ENCODE measurements around the gene ANKS3.

Gene ANKS3

DNA sequence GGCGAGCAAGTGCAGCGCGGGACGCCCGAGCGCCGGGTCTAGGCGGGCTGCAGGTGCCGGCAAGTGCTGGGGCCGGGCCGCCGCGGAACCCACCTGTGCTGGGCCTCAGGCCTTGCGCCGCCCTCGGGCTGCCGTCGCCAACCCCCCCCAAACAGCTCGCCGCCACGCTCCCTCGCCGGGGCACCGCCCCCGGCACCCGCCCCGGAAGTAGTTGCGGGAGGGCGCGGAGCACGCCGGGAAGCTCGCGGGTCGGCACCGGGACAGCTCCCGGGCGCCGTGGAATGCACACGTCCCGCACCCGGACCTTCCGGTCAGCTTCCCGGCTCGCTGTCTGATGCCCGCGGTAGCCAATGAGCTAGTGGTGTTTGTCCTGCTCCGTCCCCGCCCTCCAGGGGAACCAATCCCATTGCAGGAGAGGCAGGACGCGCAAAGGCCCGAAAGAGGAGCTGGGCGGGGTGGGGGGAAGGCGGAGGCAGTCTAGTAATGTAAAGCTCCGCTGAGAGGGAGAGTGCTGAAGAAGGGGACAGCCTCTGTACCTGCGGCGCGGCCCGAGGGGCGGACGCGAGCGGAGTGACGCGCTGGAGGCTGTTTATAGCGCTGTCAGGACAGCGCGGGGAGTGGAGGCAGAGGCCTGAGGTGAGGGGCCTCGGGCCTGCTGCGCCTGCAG, at the start of gene ANKS3, which contains the start of gene DNAAF8:
Gene ANKS3, minus strand, starts transcription at position 209 of the 667 bp plus-strand sequence. CDS start 4,122 bp downstream, outside the sequence.
Gene DNAAF8, plus strand, starts transcription at position 475 of the 667 bp plus-strand sequence. CDS start 1,978 bp downstream, outside the sequence.
- DNase-seq = peak; percentile 85

GRCh38 chr16:4783251-4783950, 49.3 kb upstream of the ANKS3 start:
- no peak for DNase-seq

DNA sequence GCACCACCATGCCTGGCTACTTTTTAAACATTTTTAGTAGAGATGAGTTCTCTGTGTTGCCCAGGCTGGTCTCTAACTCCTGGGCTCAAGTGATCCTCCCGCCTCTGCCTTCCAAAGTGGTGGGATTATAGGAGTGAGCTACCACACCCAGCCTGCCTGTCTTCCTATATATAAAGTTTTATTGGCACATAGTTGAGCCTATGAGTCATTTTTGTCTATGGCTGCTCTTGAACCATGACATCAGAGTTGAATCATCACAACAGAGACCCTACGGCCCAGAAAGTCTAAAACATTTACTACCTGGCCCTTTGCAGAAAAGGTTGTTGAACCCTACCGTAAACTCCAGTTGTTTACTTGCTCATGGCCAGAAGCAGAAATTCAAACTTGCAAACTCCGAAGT, 46.2 kb upstream of the ANKS3 start:
- no peak for DNase-seq

DNA sequence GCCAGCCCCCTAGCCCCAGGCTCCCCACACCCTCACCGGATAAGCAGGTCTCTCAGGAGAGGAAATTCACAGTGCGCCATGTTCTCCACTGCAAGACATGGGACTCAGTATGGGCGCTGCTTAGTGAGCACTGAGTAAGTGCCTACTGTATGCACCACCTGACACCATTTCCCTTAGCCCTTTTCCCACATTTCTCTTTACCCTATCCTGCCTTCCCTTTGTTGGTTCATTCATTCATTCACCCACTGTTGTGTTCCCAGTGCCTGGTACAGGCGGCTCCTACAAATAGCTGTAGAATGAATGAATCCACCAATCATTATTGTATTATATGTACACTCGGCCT, 44.0 kb upstream of the ANKS3 start:
- no peak for DNase-seq

DNA sequence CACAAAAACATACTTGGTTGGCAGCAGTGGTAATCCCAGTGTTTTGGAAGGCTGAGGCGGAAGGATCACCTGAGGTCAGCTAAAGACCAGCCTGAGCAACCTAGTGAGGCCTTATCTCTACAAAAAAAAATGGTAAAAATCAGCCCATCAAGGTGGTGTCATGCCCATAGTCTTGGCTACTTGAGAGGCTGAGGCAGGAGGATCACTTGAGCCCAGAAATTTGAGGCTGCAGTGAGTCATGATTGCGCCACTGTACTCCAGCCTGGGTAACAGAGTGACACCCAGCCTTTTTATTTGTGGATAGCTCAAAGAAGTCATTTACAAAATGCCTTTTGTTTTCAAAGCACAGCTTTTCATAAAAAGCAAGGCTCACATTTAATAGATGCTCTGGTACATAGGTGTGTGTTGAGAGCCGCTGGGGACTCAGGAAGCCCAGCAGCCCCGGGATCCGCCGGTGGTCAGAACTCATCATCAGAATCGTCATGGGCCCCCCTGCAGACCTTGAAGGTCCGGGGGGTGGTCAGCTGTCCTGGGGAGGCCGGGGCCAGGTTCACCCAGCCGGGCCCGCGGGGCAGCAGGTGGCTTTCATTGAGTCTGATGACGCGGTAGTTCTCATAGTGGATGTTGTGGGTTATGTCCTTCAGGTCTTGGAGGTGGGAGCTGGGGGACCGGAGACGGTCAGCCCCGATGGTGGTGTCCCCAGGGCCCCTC, 43.4 kb upstream of the ANKS3 start:
- DNase-seq = no peak

- DNase-seq = no peak
Observed at GRCh38 chr16:4776141-4776705, 42.2 kb upstream of the ANKS3 start.

DNA sequence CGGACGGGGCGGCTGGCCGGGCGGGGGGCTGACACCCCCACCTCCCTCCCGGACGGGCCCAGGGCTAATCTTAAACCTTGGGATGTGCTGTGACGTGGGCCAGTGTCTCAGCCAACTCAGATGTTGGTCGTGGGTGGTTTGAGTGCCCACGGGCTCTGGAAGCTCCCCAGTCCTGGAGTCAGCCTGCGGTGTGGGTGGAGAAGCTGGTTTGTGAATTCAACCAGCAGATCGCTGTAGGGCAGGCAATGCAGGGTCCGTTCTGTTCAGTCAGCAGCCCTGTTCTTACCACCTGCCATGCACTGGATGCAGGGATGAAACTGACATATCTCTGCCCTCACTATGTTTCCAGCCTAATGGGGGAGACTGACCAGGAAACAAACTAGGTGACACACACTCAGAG, 40.9 kb upstream of the ANKS3 start:
- DNase-seq = no peak

- no peak for DNase-seq
Observed at GRCh38 chr16:4772351-4772750, 38.3 kb upstream of the ANKS3 start.

DNA sequence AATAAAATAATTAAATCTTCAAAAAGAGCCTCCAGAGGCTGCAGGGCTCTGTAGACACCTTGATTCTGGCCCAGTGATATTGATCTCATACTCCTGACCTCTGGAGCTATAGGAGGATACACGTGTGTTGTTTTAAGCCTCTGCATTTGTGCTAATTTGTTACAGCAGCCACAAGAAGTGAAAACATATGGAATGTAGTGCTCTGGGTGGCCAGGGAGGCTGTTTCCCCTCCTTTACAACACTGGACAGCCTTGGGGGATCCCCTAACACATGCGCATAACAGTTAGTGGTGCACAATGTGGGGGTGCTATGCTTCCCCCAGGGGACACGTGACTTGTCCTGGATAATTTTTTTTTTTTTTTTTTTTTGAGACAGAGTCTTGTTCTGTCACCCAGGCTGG, 37.6 kb upstream of the ANKS3 start:
- DNase-seq = no peak

DNA sequence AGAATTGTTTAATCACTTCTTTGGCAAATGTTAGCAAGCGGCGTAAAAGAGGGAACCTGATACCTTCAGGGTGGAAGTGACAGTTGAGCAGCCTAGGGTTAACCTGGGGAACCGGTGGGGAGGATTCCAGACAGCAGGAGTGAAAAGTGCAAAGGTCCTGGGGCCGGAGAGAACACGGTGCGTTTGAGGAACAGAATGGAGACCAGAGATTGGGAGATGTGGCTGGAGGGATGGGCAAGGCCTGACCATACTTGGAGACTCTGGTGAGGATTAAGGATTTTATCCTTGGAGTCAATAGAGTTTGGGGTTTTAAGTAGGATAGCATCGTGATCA, 35.2 kb upstream of the ANKS3 start:
- DNase-seq = no peak

DNA sequence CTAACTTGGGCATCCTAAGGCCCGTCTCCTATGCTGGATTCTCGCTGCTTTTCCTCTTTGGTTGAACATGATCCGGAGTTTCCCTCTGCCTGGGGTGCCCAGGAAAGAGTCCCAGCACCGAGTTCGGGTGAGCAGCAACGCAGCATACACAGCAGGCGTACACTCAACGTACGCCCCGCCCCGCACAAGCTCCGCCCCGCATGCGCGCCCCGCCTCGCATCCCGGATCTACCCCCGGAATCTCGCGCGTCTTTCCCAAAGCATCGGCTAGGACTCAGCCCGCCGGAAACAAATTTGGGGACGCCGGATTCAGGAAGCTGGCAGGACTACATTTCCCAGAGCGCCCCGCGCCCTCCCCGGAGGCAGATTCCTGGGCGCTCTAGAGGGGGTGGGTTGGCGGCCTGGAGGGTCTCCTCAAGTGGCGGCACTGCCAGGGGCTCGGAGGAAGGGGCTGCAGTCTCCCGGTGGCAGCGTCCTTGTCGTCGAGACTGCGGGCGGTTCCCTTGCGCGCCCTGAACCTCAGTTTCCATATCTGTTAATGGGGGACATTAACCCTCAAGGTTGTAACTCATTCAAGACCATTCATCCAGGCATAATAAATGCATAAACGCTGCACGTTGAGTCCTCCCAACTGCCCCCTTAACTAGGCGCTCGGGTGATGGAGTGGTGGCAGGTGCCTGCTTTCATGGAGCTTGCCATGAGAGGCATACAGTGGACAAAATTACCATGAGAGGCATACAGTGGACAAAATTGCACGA, 34.7 kb upstream of the ANKS3 start:
- peak; percentile 97 for DNase-seq

DNA sequence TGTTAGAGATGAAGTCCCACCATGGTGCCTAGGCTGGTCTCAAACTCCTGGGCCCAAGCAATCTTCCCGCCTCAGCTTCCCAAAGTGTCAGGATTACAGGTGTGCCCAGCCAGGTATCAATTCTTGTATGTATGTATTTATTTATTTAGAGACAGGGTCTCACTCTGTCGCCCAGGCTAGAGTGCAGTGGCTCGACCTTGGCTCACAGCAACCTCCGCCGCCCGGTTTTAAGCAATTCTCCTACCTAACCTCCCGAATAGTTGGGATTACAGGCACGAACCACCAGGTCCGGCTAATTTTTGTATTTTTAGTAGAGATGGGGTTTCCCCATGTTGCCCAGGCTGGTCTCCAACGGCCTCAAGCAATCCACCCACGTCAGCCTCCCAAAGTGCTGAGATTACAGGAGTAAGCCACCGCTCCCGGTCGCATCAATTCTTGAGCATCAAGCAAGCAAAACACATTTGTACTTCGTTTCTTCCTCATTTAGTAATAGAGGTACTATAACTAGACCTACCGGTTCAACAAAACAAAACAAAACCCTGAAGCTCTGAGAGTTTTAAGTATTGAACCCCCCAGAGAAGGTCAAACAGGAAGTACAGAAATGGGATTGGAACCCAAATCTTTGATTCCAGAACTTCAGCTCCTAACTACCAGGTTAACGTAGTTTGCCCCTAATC, 33.9 kb upstream of the ANKS3 start:
- no peak for DNase-seq

GRCh38 chr16:4766875-4767628, 33.0 kb upstream of the ANKS3 start, which contains the start of gene ZNF500:
TSS of gene ZNF500 (minus strand) at chr16:4767162. CDS start at chr16:4765978, 1,184 bp downstream.
- DNase-seq = peak; percentile 99

DNA sequence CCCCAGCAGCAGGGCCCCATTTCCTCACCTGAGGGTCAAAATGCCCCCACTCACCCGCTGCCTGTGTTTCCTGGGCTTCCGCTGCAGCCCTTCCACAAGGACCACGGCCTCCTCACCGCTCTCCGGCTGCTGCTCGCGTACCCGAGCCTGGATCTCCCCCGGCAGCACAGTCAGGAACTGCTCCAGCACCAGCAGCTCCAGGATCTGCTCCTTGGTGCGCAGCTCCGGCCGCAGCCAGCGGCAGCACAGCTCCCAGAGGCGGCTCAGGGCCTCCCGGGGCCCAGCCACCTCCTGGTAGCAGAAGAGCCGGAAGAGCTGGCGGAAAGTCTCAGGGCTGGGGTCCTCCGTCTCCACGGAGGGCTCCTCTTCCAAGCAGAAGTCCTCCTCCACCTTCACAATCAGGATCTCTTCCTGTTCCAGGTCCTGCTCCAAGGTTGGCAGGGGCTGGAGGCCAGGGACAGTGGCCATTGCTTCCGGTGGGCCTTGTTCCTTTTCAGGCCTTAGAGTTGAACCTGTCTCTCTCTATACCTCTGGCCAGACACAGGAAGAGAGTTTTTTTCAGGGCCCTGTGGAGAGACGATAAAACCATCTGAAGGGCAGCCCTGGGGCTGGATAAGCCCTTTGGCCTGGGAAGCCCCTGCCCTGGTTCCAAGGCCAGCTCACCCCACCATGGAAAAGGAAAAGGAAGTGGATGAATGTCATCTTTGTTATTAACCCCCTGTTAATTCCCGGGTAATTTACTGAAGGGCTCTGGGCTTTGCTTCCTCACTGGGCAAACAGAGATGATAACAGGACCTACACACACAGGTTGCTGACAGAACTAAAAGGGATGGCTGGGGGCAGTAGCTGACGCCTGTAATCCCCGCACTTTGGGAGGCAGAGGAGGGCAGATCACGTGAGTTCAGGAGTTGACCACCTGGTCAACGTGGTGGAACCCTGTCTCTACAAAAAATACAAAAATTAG, 31.7 kb upstream of the ANKS3 start:
- DNase-seq = no peak

DNA sequence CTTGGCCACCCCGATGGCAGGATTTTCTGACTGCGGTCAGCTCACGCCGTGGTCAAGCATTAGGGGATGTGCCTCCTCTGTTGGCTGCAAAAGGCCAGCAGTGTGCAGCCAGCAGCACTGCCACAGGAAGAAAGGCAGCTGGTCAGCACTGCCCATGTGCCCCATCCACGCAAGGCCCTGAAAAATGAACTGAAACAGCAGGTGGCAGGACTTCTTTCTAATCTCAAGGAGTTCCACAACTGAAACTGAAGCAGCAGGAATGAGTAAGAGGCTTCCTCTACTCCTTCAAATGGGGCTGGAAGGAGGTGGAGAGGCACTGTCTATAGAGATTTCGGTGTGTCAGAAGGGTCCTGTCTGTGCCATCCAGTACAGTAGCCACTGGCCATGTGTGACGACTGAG, 29.7 kb upstream of the ANKS3 start:
- DNase-seq = no peak

DNA sequence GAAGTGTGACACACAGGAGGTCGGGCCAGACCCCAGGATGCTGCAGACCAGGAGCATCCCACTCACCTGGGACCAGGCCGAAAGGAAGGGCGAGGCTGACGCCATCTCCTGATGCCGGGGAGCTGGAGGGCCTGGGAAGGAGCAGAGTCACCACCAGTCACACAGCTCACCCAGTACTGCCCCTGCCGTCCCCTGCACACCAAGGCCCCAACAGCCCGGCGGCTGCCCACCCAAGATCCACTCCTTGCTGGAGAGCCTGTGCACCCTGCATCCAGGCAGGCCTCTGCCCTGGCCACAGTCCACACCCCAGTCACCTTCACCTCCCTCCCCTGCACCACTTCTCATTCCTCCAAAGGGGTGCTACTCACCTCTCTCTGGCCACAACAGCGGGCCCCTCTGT, 28.1 kb upstream of the ANKS3 start:
- no peak for DNase-seq

- DNase-seq = no peak
Observed at GRCh38 chr16:4760221-4760910, 26.3 kb upstream of the ANKS3 start.

- no peak for DNase-seq
Observed at GRCh38 chr16:4755687-4756086, 21.6 kb upstream of the ANKS3 start.

GRCh38 chr16:4754865-4755264, 20.8 kb upstream of the ANKS3 start:
- no peak for DNase-seq

DNA sequence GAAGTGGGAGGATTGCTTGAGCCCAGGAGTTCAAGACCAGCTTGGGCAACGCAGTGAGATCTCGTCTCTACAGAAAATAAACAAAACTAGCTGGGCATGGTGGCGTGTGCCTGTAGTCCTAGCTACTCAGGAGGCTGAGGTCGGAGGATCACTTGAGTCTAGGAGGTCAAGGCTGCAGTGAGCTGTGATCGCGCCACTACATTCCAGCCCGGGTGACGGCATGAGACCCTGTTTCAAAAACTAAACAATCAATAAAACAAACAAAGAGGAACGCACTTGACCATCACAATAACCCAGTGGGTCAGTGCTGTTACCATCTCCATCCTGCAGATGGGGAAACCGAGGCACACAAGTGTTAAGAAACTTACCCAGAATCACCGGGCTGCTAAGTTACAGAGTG, 19.2 kb upstream of the ANKS3 start:
- no peak for DNase-seq

Measured in stimulated activated CD8-positive, alpha-beta memory T cell treated with anti-CD3 and anti-CD28 coated beads, Interleukin-4, amount 100 ng/mL, for 48 hours (primary cell).